Sigmoid colon (tissue), 4 donors: ENCODE results near the gene SCARF1.

Experiments used
- POLR2A ChIP-seq, 2 donors: fragments of 450-650 bp; IDR thresholded peaks; one replicate each; pipeline ENCODE4 v1.6.1; 2016; ENCODE audit warnings: antibody characterized with exemption in 2 of 2, mild to moderate bottlenecking in 2 of 2, moderate library complexity in 2 of 2
- POLR2AphosphoS5 ChIP-seq, 4 donors: sonication (generic); formaldehyde crosslinking; IDR thresholded peaks; one replicate each; pipeline ENCODE4 v1.6.1; 2017; ENCODE audit warnings: antibody characterized with exemption in 4 of 4
- TF ChIP-seq, protein P1 (sequence below), 4 experiments: fragments of 450-650 bp in 3 of 4; fragments of 200-600 bp in 1 of 4; IDR thresholded peaks; one replicate each; pipeline ENCODE4 v1.5.1; 2016 to 2019; ENCODE audit warnings: antibody characterized with exemption in 4 of 4, mild to moderate bottlenecking in 3 of 4, moderate library complexity in 2 of 4

DNA sequence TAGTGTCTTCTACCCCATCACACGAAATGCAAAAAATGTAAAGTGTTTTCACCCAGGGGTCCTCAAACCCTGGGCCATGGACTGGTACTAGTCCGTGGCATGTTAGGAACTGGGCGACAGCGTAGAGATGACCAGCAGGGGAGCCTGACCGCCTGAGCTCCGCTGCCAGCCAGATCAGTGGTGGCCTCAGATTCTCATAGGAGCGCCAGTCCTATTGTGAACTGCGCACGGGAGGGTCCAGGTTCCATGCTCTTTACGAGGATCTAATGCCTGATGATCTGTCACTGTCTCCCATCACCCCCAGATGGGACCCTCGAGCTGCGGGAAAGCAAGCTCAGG lies 4.5 kb downstream of the SCARF1 start:
- TF ChIP-seq, protein P1, sequence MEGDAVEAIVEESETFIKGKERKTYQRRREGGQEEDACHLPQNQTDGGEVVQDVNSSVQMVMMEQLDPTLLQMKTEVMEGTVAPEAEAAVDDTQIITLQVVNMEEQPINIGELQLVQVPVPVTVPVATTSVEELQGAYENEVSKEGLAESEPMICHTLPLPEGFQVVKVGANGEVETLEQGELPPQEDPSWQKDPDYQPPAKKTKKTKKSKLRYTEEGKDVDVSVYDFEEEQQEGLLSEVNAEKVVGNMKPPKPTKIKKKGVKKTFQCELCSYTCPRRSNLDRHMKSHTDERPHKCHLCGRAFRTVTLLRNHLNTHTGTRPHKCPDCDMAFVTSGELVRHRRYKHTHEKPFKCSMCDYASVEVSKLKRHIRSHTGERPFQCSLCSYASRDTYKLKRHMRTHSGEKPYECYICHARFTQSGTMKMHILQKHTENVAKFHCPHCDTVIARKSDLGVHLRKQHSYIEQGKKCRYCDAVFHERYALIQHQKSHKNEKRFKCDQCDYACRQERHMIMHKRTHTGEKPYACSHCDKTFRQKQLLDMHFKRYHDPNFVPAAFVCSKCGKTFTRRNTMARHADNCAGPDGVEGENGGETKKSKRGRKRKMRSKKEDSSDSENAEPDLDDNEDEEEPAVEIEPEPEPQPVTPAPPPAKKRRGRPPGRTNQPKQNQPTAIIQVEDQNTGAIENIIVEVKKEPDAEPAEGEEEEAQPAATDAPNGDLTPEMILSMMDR (IDR thresholded peaks at IDR 0.05): no peak
- TF ChIP-seq POLR2A (IDR thresholded peaks at IDR 0.05) (no peak), POLR2AphosphoS5 (IDR thresholded peaks at IDR 0.05) (no peak)
